ENCODE data around the gene CACNG6.
"Not testable (repeated sequence)": the region's sequence is repeated elsewhere in the genome, so short reads cannot be mapped to it uniquely, and the experiment has no call there.

The CACNG6 gene

GRCh38 chr19:54029930-54030490, 38.6 kb downstream of the CACNG6 start:
- H3K9me3 ChIP-seq (ENCODE audit: low read length), result no peaks in the 10 kb centered on the region
- no peaks in the 10 kb centered on the region for H3K27me3 ChIP-seq (ENCODE audit: insufficient read depth, low read length)
- H4K20me1 ChIP-seq (ENCODE audit: insufficient read depth, low read length), result no peaks in the 10 kb centered on the region
- H3K79me2 ChIP-seq (ENCODE audit: insufficient read depth, low read length), result no peaks in the 10 kb centered on the region
- no peaks in the 10 kb centered on the region for H3K4me1 ChIP-seq (ENCODE audit: insufficient read depth, low read length, severe bottlenecking)
- H3K4me3 ChIP-seq (ENCODE audit: low read depth, low read length, poor library complexity, severe bottlenecking), result no peak overlapping the region
- H3K36me3 ChIP-seq (ENCODE audit: insufficient read depth, low read length), result no peaks in the 10 kb centered on the region
- H2AFZ ChIP-seq (ENCODE audit: low read length), result no peak overlapping the region
- TF ChIP-seq CTCF (IDR thresholded peaks at IDR 0.05; ENCODE audit: low read length), result peak; percentile 60
- TF ChIP-seq EZH2 (IDR thresholded peaks at IDR 0.05; ENCODE audit: borderline replicate concordance, low read length), result no peak
- no peak overlapping the region for H3K4me2 ChIP-seq (ENCODE audit: low read length)
- no peak overlapping the region for H3K9ac ChIP-seq (ENCODE audit: low read length)
- no peaks in the 10 kb centered on the region for H3F3A ChIP-seq (ENCODE audit: insufficient read depth, low read length)
- no peak overlapping the region for H3K27ac ChIP-seq (ENCODE audit: low read depth, low read length, poor library complexity, severe bottlenecking)
- no peaks in the 10 kb centered on the region for H3K9me2 ChIP-seq (ENCODE audit: low read depth, low read length)

GRCh38 chr19:54030895-54031586, 39.6 kb downstream of the CACNG6 start:
- Histone ChIP-seq H3K36me3 (ENCODE audit: insufficient read depth, low read length) (no peaks in the 10 kb centered on the region), H3F3A (ENCODE audit: insufficient read depth, low read length) (no peaks in the 10 kb centered on the region), H3K79me2 (ENCODE audit: insufficient read depth, low read length) (no peaks in the 10 kb centered on the region), H3K4me1 (ENCODE audit: insufficient read depth, low read length, severe bottlenecking) (no peaks in the 10 kb centered on the region), H4K20me1 (ENCODE audit: insufficient read depth, low read length) (no peaks in the 10 kb centered on the region), H3K4me3 (ENCODE audit: low read depth, low read length, poor library complexity, severe bottlenecking) (no peak overlapping the region), H2AFZ (ENCODE audit: low read length) (no peak overlapping the region), H3K9ac (ENCODE audit: low read length) (no peak overlapping the region), H3K4me2 (ENCODE audit: low read length) (no peak overlapping the region), H3K9me2 (ENCODE audit: low read depth, low read length) (no peaks in the 10 kb centered on the region), H3K9me3 (ENCODE audit: low read length) (no peaks in the 10 kb centered on the region), H3K27me3 (ENCODE audit: insufficient read depth, low read length) (no peaks in the 10 kb centered on the region), H3K27ac (ENCODE audit: low read depth, low read length, poor library complexity, severe bottlenecking) (no peak overlapping the region)
- TF ChIP-seq CTCF (IDR thresholded peaks at IDR 0.05; ENCODE audit: low read length) (peak; percentile 27; the same call in 1 of the 2 replicates), EZH2 (IDR thresholded peaks at IDR 0.05; ENCODE audit: borderline replicate concordance, low read length) (no peak)

GRCh38 chr19:54035215-54036178, 44.1 kb downstream of the CACNG6 start:
- H2AFZ ChIP-seq (ENCODE audit: low read length), result no peak overlapping the region
- no peaks in the 10 kb centered on the region for H3F3A ChIP-seq (ENCODE audit: insufficient read depth, low read length)
- no peaks in the 10 kb centered on the region for H3K9me2 ChIP-seq (ENCODE audit: low read depth, low read length)
- H3K4me1 ChIP-seq (ENCODE audit: insufficient read depth, low read length, severe bottlenecking), result no peaks in the 10 kb centered on the region
- no peaks in the 10 kb centered on the region for H3K27me3 ChIP-seq (ENCODE audit: insufficient read depth, low read length)
- TF ChIP-seq EZH2 (IDR thresholded peaks at IDR 0.05; ENCODE audit: borderline replicate concordance, low read length) (no peak), CTCF (IDR thresholded peaks at IDR 0.05; ENCODE audit: low read length) (no peak)
- no peaks in the 10 kb centered on the region for H3K79me2 ChIP-seq (ENCODE audit: insufficient read depth, low read length)
- no peak overlapping the region for H3K4me3 ChIP-seq (ENCODE audit: low read depth, low read length, poor library complexity, severe bottlenecking)
- no peak overlapping the region for H3K27ac ChIP-seq (ENCODE audit: low read depth, low read length, poor library complexity, severe bottlenecking)
- H4K20me1 ChIP-seq (ENCODE audit: insufficient read depth, low read length), result no peaks in the 10 kb centered on the region
- H3K4me2 ChIP-seq (ENCODE audit: low read length), result no peak overlapping the region
- H3K9ac ChIP-seq (ENCODE audit: low read length), result no peak overlapping the region
- no peaks in the 10 kb centered on the region for H3K36me3 ChIP-seq (ENCODE audit: insufficient read depth, low read length)
- no peaks in the 10 kb centered on the region for H3K9me3 ChIP-seq (ENCODE audit: low read length)

- H3K4me3 ChIP-seq (ENCODE audit: low read depth, low read length, poor library complexity, severe bottlenecking); H3K79me2 ChIP-seq (ENCODE audit: insufficient read depth, low read length); H2AFZ ChIP-seq (ENCODE audit: low read length); H3K4me2 ChIP-seq (ENCODE audit: low read length); H3F3A ChIP-seq (ENCODE audit: insufficient read depth, low read length); H3K4me1 ChIP-seq (ENCODE audit: insufficient read depth, low read length, severe bottlenecking); H3K27ac ChIP-seq (ENCODE audit: low read depth, low read length, poor library complexity, severe bottlenecking); H3K9me2 ChIP-seq (ENCODE audit: low read depth, low read length); H3K9me3 ChIP-seq (ENCODE audit: low read length); H4K20me1 ChIP-seq (ENCODE audit: insufficient read depth, low read length); H3K9ac ChIP-seq (ENCODE audit: low read length); H3K27me3 ChIP-seq (ENCODE audit: insufficient read depth, low read length); H3K36me3 ChIP-seq (ENCODE audit: insufficient read depth, low read length): not testable (repeated sequence)
Observed at GRCh38 chr19:54036542-54036941, 45.1 kb downstream of the CACNG6 start.

Measured in OCI-LY1 (cell line).